Endothelial cell of umbilical vein (primary cell): ENCODE measurements around the gene SLC35F3. TPM values are rescaled to one million over a fixed set of nuclear protein-coding genes. Genes with fewer than 3 reads are reported as not detected.

Experiments used
- BruUV-seq: library from RNA; stranded (reverse); fragments of 400-500 nt; replicated peaks from 2 replicates; lab custom pipeline; 2021; lab: Mats Ljungman, UMichigan
- CTCF ChIA-PET: fragments of 300-600, 350-600 bp; sonication (Branson Sonifier 250); formaldehyde crosslinking; loops from one replicate; lab custom pipeline; 2021; ENCODE audit warnings: antibody characterized with exemption, inconsistent platforms; lab: Charles Lee
- POLR2A ChIA-PET: fragments of 300-600, 350-600 bp; sonication (Branson Sonifier 250); formaldehyde crosslinking; loops from one replicate; lab custom pipeline; 2021; ENCODE audit warnings: antibody characterized with exemption, inconsistent platforms; lab: Charles Lee
- DNase-seq: peaks from one replicate; pipeline ENCODE4 v3.0.0-alpha.2; 2011; ENCODE audit warnings: low read depth, low spot score
- FAIRE-seq: peaks from 2 replicates; lab custom pipeline; 2011; peaks lifted over from hg19 to GRCh38; lab: Jason Lieb, UNC
- H2AFZ ChIP-seq: 2 replicates; pipeline ENCODE4 v1.6.0; 2012; ENCODE audit warnings: low read depth, low read length, control low read depth, inconsistent platforms
- H3K27ac ChIP-seq: 2 replicates; pipeline ENCODE4 v1.5.1; 2011; ENCODE audit warnings: low read depth, mild to moderate bottlenecking, control low read depth, low read length, moderate library complexity; ENCODE audit not compliant: insufficient read depth
- H3K27me3 ChIP-seq, 2 experiments: 2 replicates each; pipeline versions ENCODE4 v1.6.0 to v1.6.1; 2011; ENCODE audit warnings: low read length in 2 of 2, mixed read lengths in 1 of 2; ENCODE audit not compliant: control insufficient read depth in 2 of 2, insufficient read depth in 2 of 2
- H3K36me3 ChIP-seq, 2 experiments: 2 replicates in 1 of 2; 3 replicates in 1 of 2; pipeline ENCODE4 v1.5.1; 2011; ENCODE audit warnings: low read length in 2 of 2, mild to moderate bottlenecking in 1 of 2, moderate library complexity in 1 of 2; ENCODE audit not compliant: control insufficient read depth in 2 of 2, insufficient read depth in 2 of 2; ENCODE audit errors: extremely low read depth in 1 of 2
- H3K4me1 ChIP-seq: 3 replicates; pipeline ENCODE4 v1.5.1; 2011; ENCODE audit warnings: mild to moderate bottlenecking, low read length; ENCODE audit not compliant: control insufficient read depth, insufficient read depth; ENCODE audit errors: extremely low read depth
- H3K4me2 ChIP-seq: 2 replicates; pipeline ENCODE4 v1.6.1; 2011; ENCODE audit warnings: low read length, control low read depth, mixed read lengths; ENCODE audit not compliant: insufficient read depth
- H3K4me3 ChIP-seq, 3 experiments: fragments of 200-600 bp in 1 of 3; sonication (generic), shearing (Covaris generic) in 1 of 3; replicated peaks in 1 of 3; 2 replicates each; pipeline ENCODE4 v1.5.1; 2011 to 2016; ENCODE audit warnings: control low read depth in 3 of 3, low read length in 3 of 3, mild to moderate bottlenecking in 2 of 3, inconsistent platforms in 1 of 3, low read depth in 1 of 3, moderate library complexity in 1 of 3; ENCODE audit not compliant: insufficient read depth in 1 of 3
- H3K79me2 ChIP-seq: 2 replicates; pipeline ENCODE4 v1.6.0; 2012; ENCODE audit warnings: low read length, inconsistent platforms; ENCODE audit not compliant: control insufficient read depth, insufficient read depth
- H3K9ac ChIP-seq: replicated peaks from 2 replicates; pipeline ENCODE3; 2011; ENCODE audit warnings: low read length, control low read depth; ENCODE audit not compliant: insufficient read depth; ENCODE audit errors: extremely low read depth
- H3K9me1 ChIP-seq: replicated peaks from 3 replicates; pipeline ENCODE4 v1.6.0; 2011; ENCODE audit warnings: mild to moderate bottlenecking, low read length; ENCODE audit not compliant: control insufficient read depth, insufficient read depth; ENCODE audit errors: extremely low read depth
- H3K9me3 ChIP-seq: replicated peaks from 2 replicates; pipeline ENCODE4 v1.5.1; 2012; ENCODE audit warnings: low read length, inconsistent platforms; ENCODE audit not compliant: control insufficient read depth, insufficient read depth
- H4K20me1 ChIP-seq: replicated peaks from 2 replicates; pipeline ENCODE3; 2011; ENCODE audit warnings: mild to moderate bottlenecking, low read length; ENCODE audit not compliant: control insufficient read depth, insufficient read depth; ENCODE audit errors: extremely low read depth
- CTCF ChIP-seq, 2 donors: IDR thresholded peaks; 1 replicate in 1 of 2; 2 replicates in 1 of 2; pipeline ENCODE4 v1.5.1; 2011; ENCODE audit warnings: low read length in 2 of 2, mild to moderate bottlenecking in 2 of 2, moderate library complexity in 2 of 2, control low read depth in 1 of 2, inconsistent platforms in 1 of 2, low read depth in 1 of 2; ENCODE audit not compliant: insufficient read depth in 1 of 2; ENCODE audit errors: extremely low read depth in 1 of 2
- EZH2 ChIP-seq: IDR thresholded peaks from 2 replicates; pipeline ENCODE4 v1.6.1; 2012; ENCODE audit warnings: borderline replicate concordance, low read depth, mild to moderate bottlenecking, moderate library complexity, low read length, inconsistent platforms; ENCODE audit not compliant: severe bottlenecking
- FOS ChIP-seq: IDR thresholded peaks from 2 replicates; pipeline ENCODE4 v1.6.1; 2011; ENCODE audit warnings: mild to moderate bottlenecking, low read length, moderate library complexity, borderline replicate concordance; ENCODE audit not compliant: insufficient read depth
- GATA2 ChIP-seq: IDR thresholded peaks from 2 replicates; pipeline ENCODE4 v1.7.0; 2011; ENCODE audit warnings: low read depth, mild to moderate bottlenecking, moderate library complexity, mixed read lengths, low read length; ENCODE audit not compliant: insufficient read length, insufficient read depth
- JUN ChIP-seq: IDR thresholded peaks from 2 replicates; pipeline ENCODE4 v1.6.1; 2011; ENCODE audit warnings: borderline replicate concordance, low read depth; ENCODE audit not compliant: insufficient read length, insufficient read depth
- MAX ChIP-seq: IDR thresholded peaks from 2 replicates; pipeline ENCODE4 v1.6.1; 2011; ENCODE audit not compliant: insufficient read depth, insufficient read length
- MYC ChIP-seq: IDR thresholded peaks from one replicate; pipeline ENCODE4 v1.6.1; 2011; ENCODE audit warnings: mild to moderate bottlenecking, low read depth, low read length
- POLR2A ChIP-seq: IDR thresholded peaks from 2 replicates; pipeline ENCODE4 v1.6.1; 2012; ENCODE audit warnings: low read depth, mild to moderate bottlenecking, control low read depth, low read length
- POLR2AphosphoS5 ChIP-seq: IDR thresholded peaks from 2 replicates; pipeline ENCODE4 v1.6.1; 2012; ENCODE audit warnings: low read depth, mild to moderate bottlenecking, control low read depth, low read length, moderate library complexity; ENCODE audit not compliant: insufficient read depth
- dilution Hi-C: fragments of 300-500 bp; cut with MboI; formaldehyde crosslinking; loops from one replicate; pipeline ENCODE4 v1.15.0; 2019; ENCODE audit warnings: low sequenced_read_pairs; ENCODE audit not compliant: extremely low pct_ligation_motif_present
- intact Hi-C: fragments of 100-400 bp; cut with micrococcal nuclease; formaldehyde crosslinking; loops from one replicate; pipeline ENCODE4 v1.10.0; 2022
- polyA plus RNA-seq, 4 experiments: library from polyadenylated mRNA; depleted of rRNA in 3 of 4; stranded (reverse) in 3 of 4; unstranded in 1 of 4; fragments of >200 nt; gene quantifications; 2 replicates each; pipeline versions ENCODE4 v1.2.1 to v1.2.3, GENCODE V29; 2011 to 2012; ENCODE audit warnings: missing spikeins in 1 of 4
- total RNA-seq: library from RNA; stranded (reverse); gene quantifications from 2 replicates; pipeline ENCODE4 v1.2.3, GENCODE V29; 2021

Gene SLC35F3
- total and polyA plus RNA-seq, 2 donors (not counting 3 experiments of a cell fraction or from before 2014, with no cell fraction given): not detected

- intact Hi-C loops: no loop called here
- FAIRE-seq (no peak), DNase-seq (no peak)
- POLR2A ChIA-PET: no interaction called here
- Histone ChIP-seq H3K79me2 (no peaks in the 10 kb centered on the region), H3K4me1 (no peaks in the 10 kb centered on the region), H3K4me2 (no peak overlapping the region), H3K9ac (no peak overlapping the region), H3K27me3 (peaks cover 19 to 26% of the 10 kb centered on the region in 2 experiments), H4K20me1 (no peaks in the 10 kb centered on the region), H3K4me3 (no peak overlapping the region), H3K36me3 (no peaks in the 10 kb centered on the region), H3K9me1 (no peaks in the 10 kb centered on the region), H2AFZ (no peak overlapping the region), H3K9me3 (no peaks in the 10 kb centered on the region), H3K27ac (no peak overlapping the region)
- CTCF ChIA-PET: no interaction called here
- dilution Hi-C loops: no loop called here
- BruUV-seq: no TSS peak
- TF ChIP-seq EZH2 (peak; percentile 42), MYC (no peak)
Observed at GRCh38 chr1:234214129-234214910, 309.8 kb downstream of the SLC35F3 start.

- H3K9ac ChIP-seq: no peak overlapping the region
- no peaks in the 10 kb centered on the region for H3K79me2 ChIP-seq
- H3K9me3 ChIP-seq: no peaks in the 10 kb centered on the region
- no peak overlapping the region for H2AFZ ChIP-seq
- H3K27me3 ChIP-seq: peaks cover 19 to 26% of the 10 kb centered on the region in 2 experiments
- ChIA-PET POLR2A (no interaction called here), CTCF (no interaction called here)
- no peak overlapping the region for H3K4me3 ChIP-seq
- intact Hi-C loops: no loop called here
- H3K9me1 ChIP-seq: no peaks in the 10 kb centered on the region
- H3K27ac ChIP-seq: no peak overlapping the region
- FAIRE-seq (no peak), DNase-seq (no peak)
- no peaks in the 10 kb centered on the region for H4K20me1 ChIP-seq
- no peaks in the 10 kb centered on the region for H3K36me3 ChIP-seq
- H3K4me2 ChIP-seq: no peak overlapping the region
- H3K4me1 ChIP-seq: no peaks in the 10 kb centered on the region
- BruUV-seq: no TSS peak
- TF ChIP-seq CTCF (IDR thresholded peaks at IDR 0.05; ENCODE audit: extremely low read depth in 1 of 2, insufficient read depth in 1 of 2, low read depth in 1 of 2, low read length in 2 of 2): no peak
- TF ChIP-seq POLR2A: no peak
- TF ChIP-seq EZH2: no peak
- no peak for TF ChIP-seq GATA2
- no peak for TF ChIP-seq POLR2AphosphoS5
- no peak for TF ChIP-seq MAX
- no peak for TF ChIP-seq MYC
- TF ChIP-seq JUN: no peak
- no peak for TF ChIP-seq FOS
- dilution Hi-C loops: no loop called here
Observed at GRCh38 chr1:234214911-234215892, 310.7 kb downstream of the SLC35F3 start.
